Immature natural killer cell (primary cell): Measurements from ENCODE around the gene HPX. TPM values are rescaled to one million over a fixed set of nuclear protein-coding genes. Genes with fewer than 3 reads are reported as not detected.

Experiments used
- DNase-seq, 3 donors: peaks; one replicate each; pipeline ENCODE4 v3.0.0; 2022; ENCODE audit warnings: mixed read lengths in 1 of 3
- H3K27ac Mint-ChIP-seq, 6 donors: one replicate each; pipeline ENCODE4 v1.8.0; 2020; ENCODE audit warnings: mixed read lengths in 6 of 6, mild to moderate bottlenecking in 5 of 6, inconsistent platforms in 4 of 6, moderate library complexity in 3 of 6
- H3K27me3 Mint-ChIP-seq, 3 donors: one replicate each; pipeline ENCODE4 v1.8.0; 2020 to 2021; ENCODE audit warnings: low read depth in 3 of 3, mild to moderate bottlenecking in 3 of 3, mixed read lengths in 3 of 3, moderate library complexity in 3 of 3, inconsistent platforms in 1 of 3
- H3K36me3 Mint-ChIP-seq, 3 donors: one replicate each; pipeline ENCODE4 v1.8.0; 2020; ENCODE audit warnings: mixed read lengths in 3 of 3, inconsistent platforms in 2 of 3, mild to moderate bottlenecking in 2 of 3
- H3K4me1 Mint-ChIP-seq, 2 donors: one replicate each; pipeline ENCODE4 v1.8.0; 2020; ENCODE audit warnings: inconsistent platforms in 2 of 2, mild to moderate bottlenecking in 2 of 2, mixed read lengths in 2 of 2, moderate library complexity in 1 of 2
- H3K4me3 Mint-ChIP-seq, 5 donors: one replicate each; pipeline ENCODE4 v1.8.0; 2020; ENCODE audit warnings: mild to moderate bottlenecking in 5 of 5, mixed read lengths in 5 of 5, inconsistent platforms in 3 of 5, moderate library complexity in 3 of 5
- H3K9me3 Mint-ChIP-seq, 6 donors: one replicate each; pipeline ENCODE4 v1.8.0; 2020; ENCODE audit warnings: mild to moderate bottlenecking in 6 of 6, mixed read lengths in 6 of 6, inconsistent platforms in 4 of 6, moderate library complexity in 3 of 6
- polyA plus RNA-seq, 3 donors: library from polyadenylated mRNA; unstranded; fragments of 300-500 nt; fragmentation: Illumina TruSeq; gene quantifications; one replicate each; pipeline ENCODE4 v1.2.3, GENCODE V29; 2021

The HPX gene
- polyA plus RNA-seq, 3 donors from 2014 or later: not detected

DNA sequence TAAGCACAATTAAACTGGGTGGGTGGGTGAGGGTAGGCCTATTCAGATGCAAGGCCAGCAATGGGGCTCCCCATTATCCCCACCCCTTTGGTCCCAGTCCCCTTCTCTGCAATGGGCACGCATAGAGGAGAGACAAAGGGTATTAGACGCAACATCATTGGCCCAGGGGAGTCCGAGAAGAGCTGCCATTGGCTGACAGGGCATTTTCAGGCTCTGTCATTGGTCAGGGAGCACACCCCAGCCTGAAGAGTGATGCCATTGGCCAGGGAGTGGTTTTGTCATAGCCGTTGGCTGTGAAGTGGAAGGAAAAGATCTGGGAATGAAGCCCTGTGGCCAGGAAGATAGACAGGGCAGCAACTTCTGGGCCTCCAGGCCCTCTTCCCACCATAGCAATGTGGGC lies 35.8 kb upstream of the HPX start:
- Mint-ChIP-seq H3K4me1 (peaks cover 40 to 48% of the 10 kb centered on the region in 2 donors), H3K27ac (peak overlapping the region in 3 of 6 donors; percentile 7 to 70 (median 45)), H3K4me3 (no peak overlapping the region), H3K36me3 (peaks cover 0 to 16% (median 0%) of the 10 kb centered on the region in 3 donors), H3K9me3 (no peaks in the 10 kb centered on the region), H3K27me3 (peaks cover 4 to 8% (median 7%) of the 10 kb centered on the region in 3 donors)
- no peak for DNase-seq

- H3K4me1 Mint-ChIP-seq: peaks cover 35 to 46% of the 10 kb centered on the region in 2 donors
- H3K4me3 Mint-ChIP-seq: no peak overlapping the region
- H3K27me3 Mint-ChIP-seq: peaks cover 4 to 8% (median 4%) of the 10 kb centered on the region in 3 donors
- H3K27ac Mint-ChIP-seq: peak overlapping the region; percentile 1 to 84 (median 58)
- H3K9me3 Mint-ChIP-seq: no peaks in the 10 kb centered on the region
- DNase-seq: no peak
- peaks cover 0 to 16% (median 0%) of the 10 kb centered on the region in 3 donors for H3K36me3 Mint-ChIP-seq
These were observed 35.1 kb upstream of the HPX start for GRCh38 chr11:6475936-6476335.

DNA sequence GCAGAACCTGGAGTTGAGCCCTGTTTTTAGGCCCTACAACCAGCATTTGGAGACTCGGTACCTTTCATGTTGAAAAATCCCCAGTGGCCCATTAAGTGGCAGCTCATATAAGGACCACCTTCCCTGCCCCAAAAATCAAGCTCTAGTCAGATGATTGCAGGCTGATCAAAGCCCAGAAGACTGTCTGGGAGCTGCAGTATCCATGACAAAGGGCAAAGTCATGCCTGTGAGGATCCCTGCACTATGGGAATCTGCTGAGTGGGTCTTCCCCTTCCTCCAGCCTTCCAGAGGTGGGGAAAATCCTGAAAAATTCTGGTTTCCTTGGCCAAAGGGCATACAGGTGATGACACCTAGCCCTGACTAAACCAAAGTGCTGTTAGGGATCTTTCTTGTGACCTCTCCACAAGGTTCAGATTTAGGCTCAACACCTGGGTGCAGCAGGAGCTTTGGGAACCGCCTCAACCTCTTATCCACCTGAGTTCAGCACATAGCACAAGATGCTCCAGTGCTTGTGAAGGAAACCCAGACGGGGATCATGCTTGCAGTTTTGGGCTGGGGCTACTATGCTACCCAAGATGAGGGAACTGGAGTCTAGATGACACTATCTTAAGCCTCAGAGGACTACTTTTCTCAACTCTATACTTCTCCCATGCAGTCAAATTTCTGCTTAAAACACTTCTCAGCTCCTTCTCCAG lies 34.2 kb upstream of the HPX start:
- no peak for DNase-seq
- Mint-ChIP-seq H3K36me3 (peaks cover 0 to 16% (median 0%) of the 10 kb centered on the region in 3 donors), H3K4me1 (peaks cover 25 to 36% of the 10 kb centered on the region in 2 donors), H3K9me3 (no peaks in the 10 kb centered on the region), H3K27me3 (peaks cover 1 to 8% (median 4%) of the 10 kb centered on the region in 3 donors), H3K4me3 (peak overlapping the region; percentile 72 to 84 (median 76)), H3K27ac (peak overlapping the region; percentile 67 to 88 (median 86))

DNA sequence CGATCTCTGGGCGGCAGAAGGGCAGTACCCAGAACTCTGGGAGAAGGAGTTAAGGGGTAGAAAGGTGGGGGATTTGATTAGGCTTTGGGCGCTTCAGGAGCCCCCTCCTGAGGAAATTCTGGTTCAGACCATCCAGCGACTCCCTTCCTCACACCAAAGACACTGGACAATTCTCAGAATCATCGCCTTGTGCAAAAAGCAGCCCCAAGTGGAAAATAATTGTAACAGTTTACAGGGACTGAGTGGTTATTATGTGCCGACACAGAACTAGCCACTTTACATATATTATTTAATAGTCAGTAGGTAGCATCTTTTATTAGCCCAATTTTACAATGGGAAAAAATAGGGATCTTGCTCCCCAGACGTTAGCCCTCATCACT lies 33.6 kb upstream of the HPX start:
- Mint-ChIP-seq H3K27me3 (peaks cover 1 to 8% (median 4%) of the 10 kb centered on the region in 3 donors), H3K9me3 (no peaks in the 10 kb centered on the region), H3K36me3 (peaks cover 0 to 16% (median 0%) of the 10 kb centered on the region in 3 donors), H3K4me3 (peak overlapping the region; percentile 72 to 84 (median 76)), H3K27ac (peak overlapping the region; percentile 67 to 88 (median 86)), H3K4me1 (peaks cover 20 to 31% of the 10 kb centered on the region in 2 donors)
- no peak for DNase-seq

DNA sequence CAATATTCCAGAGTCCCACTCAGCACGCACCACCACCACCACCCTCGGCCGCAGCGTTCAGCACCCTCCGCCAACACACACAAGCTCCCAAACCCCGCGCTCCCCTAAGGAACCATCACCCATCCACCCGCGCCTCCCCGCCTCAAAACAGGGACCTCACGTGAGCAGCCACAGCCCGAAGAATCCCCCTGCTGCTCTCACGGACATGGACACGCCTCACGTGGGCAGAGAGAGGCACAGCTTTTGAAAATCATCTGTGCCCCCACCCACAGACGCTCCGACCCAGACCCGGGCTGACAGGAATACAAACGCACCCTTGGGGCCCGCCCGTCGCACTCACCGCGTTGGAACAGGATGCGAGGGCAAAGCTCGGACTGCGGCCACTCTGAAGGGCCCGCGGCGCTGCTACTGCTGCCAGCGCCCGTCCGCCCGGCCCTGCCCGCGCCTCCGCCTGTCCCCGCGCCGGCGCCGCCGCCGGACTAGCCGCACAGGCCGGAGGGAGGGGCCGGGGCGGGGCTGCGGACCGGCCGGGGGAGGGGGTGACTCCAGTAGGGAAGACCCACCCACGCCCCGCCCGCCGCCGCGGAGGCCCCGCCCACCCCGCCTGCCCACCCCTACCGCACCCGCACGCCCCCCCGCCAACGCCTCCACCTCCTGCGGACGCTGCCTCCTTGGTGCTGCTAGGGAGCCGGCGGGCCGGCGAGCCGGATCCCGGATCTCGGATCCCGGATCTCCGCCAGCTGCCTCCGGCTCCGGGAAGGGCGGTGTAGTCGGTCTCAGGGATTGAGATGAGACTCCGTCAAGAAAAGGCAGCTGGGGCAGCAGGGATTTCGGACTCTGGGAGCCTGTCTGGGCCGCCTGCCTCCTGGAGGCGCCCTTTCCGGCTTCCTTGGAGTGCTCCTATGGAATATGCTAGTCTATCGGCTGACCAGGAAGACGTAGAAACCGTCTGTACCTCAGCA lies 32.9 kb upstream of the HPX start, which contains the start of gene TRIM3:
Gene TRIM3, minus strand, starts transcription at position 491 of the 962 bp plus-strand sequence. CDS start 8,246 bp downstream, outside the sequence.
- no peaks in the 10 kb centered on the region for H3K9me3 Mint-ChIP-seq
- peak within 1 kb of the TSS; percentile 73 to 92 (median 88) for H3K27ac Mint-ChIP-seq
- H3K4me3 Mint-ChIP-seq: peak within 1 kb of the TSS; percentile 85 to 92 (median 89)
- peaks cover 1 to 8% (median 4%) of the 10 kb centered on the region in 3 donors for H3K27me3 Mint-ChIP-seq
- H3K36me3 Mint-ChIP-seq: peaks cover 0 to 10% (median 0%) of the 10 kb centered on the region in 3 donors
- DNase-seq: peak; percentile 71 to 77 (median 77)
- H3K4me1 Mint-ChIP-seq: peaks cover 17 to 26% of the 10 kb centered on the region in 2 donors

GRCh38 chr11:6472934-6473333 lies 32.1 kb upstream of the HPX start:
- peak overlapping the region; percentile 71 to 90 (median 74) for H3K4me3 Mint-ChIP-seq
- H3K27me3 Mint-ChIP-seq: peaks cover 1 to 8% (median 4%) of the 10 kb centered on the region in 3 donors
- peaks cover 17 to 26% of the 10 kb centered on the region in 2 donors for H3K4me1 Mint-ChIP-seq
- H3K36me3 Mint-ChIP-seq: peaks cover 0 to 9% (median 0%) of the 10 kb centered on the region in 3 donors
- H3K27ac Mint-ChIP-seq: peak overlapping the region in 4 of 6 donors; percentile 26 to 73 (median 46)
- DNase-seq: no peak
- H3K9me3 Mint-ChIP-seq: no peaks in the 10 kb centered on the region

DNA sequence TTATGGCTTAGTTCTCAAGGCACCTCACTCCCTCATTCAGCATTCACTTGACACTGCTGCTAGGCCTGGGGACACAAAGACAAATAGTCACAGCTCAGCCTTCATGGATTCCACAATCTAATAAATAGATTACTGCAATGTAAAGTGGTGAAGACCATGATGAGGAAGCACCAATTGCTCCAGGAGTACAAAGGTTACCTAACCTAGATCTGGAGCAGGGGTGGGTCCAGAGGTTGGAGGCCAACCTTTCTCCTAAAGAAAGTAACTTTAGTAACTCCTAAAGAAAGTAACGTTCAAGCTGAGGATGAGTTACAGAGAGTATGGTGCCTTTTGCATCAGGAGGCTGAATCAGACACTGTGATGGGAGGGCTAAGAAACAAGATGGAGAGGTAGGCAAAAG lies 28.8 kb upstream of the HPX start:
- no peak overlapping the region for H3K4me3 Mint-ChIP-seq
- no peak overlapping the region for H3K27ac Mint-ChIP-seq
- H3K27me3 Mint-ChIP-seq: peaks cover 1 to 10% (median 4%) of the 10 kb centered on the region in 3 donors
- H3K4me1 Mint-ChIP-seq: peaks cover 17 to 24% of the 10 kb centered on the region in 2 donors
- H3K9me3 Mint-ChIP-seq: no peaks in the 10 kb centered on the region
- peaks cover 12 to 16% (median 15%) of the 10 kb centered on the region in 3 donors for H3K36me3 Mint-ChIP-seq
- DNase-seq: no peak

- Mint-ChIP-seq H3K36me3 (peaks cover 17 to 20% (median 19%) of the 10 kb centered on the region in 3 donors), H3K9me3 (no peaks in the 10 kb centered on the region), H3K27ac (no peak overlapping the region), H3K4me3 (no peak overlapping the region), H3K4me1 (peaks cover 12 to 18% of the 10 kb centered on the region in 2 donors), H3K27me3 (peaks cover 0 to 5% (median 1%) of the 10 kb centered on the region in 3 donors)
- DNase-seq: no peak
These were observed 28.1 kb upstream of the HPX start for GRCh38 chr11:6468712-6469495.

DNA sequence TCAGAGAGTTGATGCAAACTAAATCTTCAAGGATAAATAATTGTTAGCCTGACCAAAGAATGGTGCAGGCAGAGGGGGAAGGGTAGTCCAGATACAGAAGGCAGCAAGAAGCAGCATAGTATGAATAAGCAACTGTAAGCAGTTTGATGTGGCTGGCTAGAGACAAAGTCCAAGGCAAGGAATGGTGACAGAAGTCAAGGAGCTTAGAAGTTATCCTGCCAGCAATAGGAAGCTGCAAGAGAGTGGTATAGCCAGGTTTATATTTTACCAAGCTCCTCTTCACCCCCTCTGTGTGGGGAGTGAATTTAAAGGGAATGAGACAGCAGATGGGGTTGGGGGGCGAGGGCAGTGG lies 18.3 kb upstream of the HPX start:
- Mint-ChIP-seq H3K27ac (no peak overlapping the region), H3K4me3 (no peak overlapping the region), H3K4me1 (no peaks in the 10 kb centered on the region), H3K9me3 (no peaks in the 10 kb centered on the region), H3K27me3 (peaks cover 0 to 5% (median 3%) of the 10 kb centered on the region in 3 donors), H3K36me3 (peaks cover 18 to 29% (median 26%) of the 10 kb centered on the region in 3 donors)
- DNase-seq: no peak

- no peak overlapping the region for H3K4me3 Mint-ChIP-seq
- H3K27me3 Mint-ChIP-seq: peaks cover 0 to 5% (median 3%) of the 10 kb centered on the region in 3 donors
- no peak overlapping the region for H3K27ac Mint-ChIP-seq
- no peaks in the 10 kb centered on the region for H3K9me3 Mint-ChIP-seq
- peaks cover 18 to 28% (median 20%) of the 10 kb centered on the region in 3 donors for H3K36me3 Mint-ChIP-seq
- DNase-seq: no peak
- no peaks in the 10 kb centered on the region for H3K4me1 Mint-ChIP-seq
These were observed 17.7 kb upstream of the HPX start for GRCh38 chr11:6458352-6459098.

- H3K27ac Mint-ChIP-seq: no peak overlapping the region
- no peaks in the 10 kb centered on the region for H3K4me1 Mint-ChIP-seq
- H3K9me3 Mint-ChIP-seq: no peaks in the 10 kb centered on the region
- peaks cover 19 to 32% (median 21%) of the 10 kb centered on the region in 3 donors for H3K36me3 Mint-ChIP-seq
- DNase-seq: no peak
- peaks cover 0 to 5% (median 3%) of the 10 kb centered on the region in 3 donors for H3K27me3 Mint-ChIP-seq
- no peak overlapping the region for H3K4me3 Mint-ChIP-seq
These were observed 17.0 kb upstream of the HPX start for GRCh38 chr11:6457581-6458320.
